Heart right ventricle (tissue), 16 donors: ENCODE measurements around the gene LPA. TPM values are rescaled to one million over a fixed set of nuclear protein-coding genes. Genes with fewer than 3 reads are reported as not detected.
"Not testable (repeated sequence)": the region's sequence is repeated elsewhere in the genome, so short reads cannot be mapped to it uniquely, and the experiment has no call there.

Experiments used
- ATAC-seq, 8 donors: fragments of 200-7000 bp; cut with Tn5 transposase; one replicate each; pipeline ENCODE4 v1.9.1; 2020; ENCODE audit warnings: mild to moderate bottlenecking in 8 of 8, moderate library complexity in 8 of 8, moderate number of reproducible peaks in 1 of 8
- DNase-seq, 2 donors: peaks; one replicate each; pipeline ENCODE4 v3.0.0-alpha.2; 2020
- H3K27ac ChIP-seq, 10 donors: fragments of 200-600 bp; sonication (generic) in 2 of 10; one replicate each; pipeline versions ENCODE4 v1.5.0 to v1.8.0; 2020 to 2022; ENCODE audit warnings: mild to moderate bottlenecking in 3 of 10
- H3K27me3 ChIP-seq, 7 donors: fragments of 200-600 bp; one replicate each; pipeline ENCODE4 v1.8.0; 2021 to 2022; ENCODE audit warnings: mild to moderate bottlenecking in 2 of 7
- H3K36me3 ChIP-seq, 9 donors: fragments of 200-600 bp; sonication (generic) in 1 of 9; one replicate each; pipeline versions ENCODE4 v1.5.0 to v1.8.0; 2020 to 2022; ENCODE audit warnings: mild to moderate bottlenecking in 2 of 9
- H3K4me1 ChIP-seq, 9 donors: fragments of 200-600 bp; sonication (generic) in 1 of 9; one replicate each; pipeline versions ENCODE4 v1.5.0 to v1.8.0; 2020 to 2022; ENCODE audit warnings: mild to moderate bottlenecking in 4 of 9
- H3K4me3 ChIP-seq, 10 donors: fragments of 200-600 bp; sonication (generic) in 2 of 10; one replicate each; pipeline versions ENCODE4 v1.5.0 to v1.8.0; 2020 to 2022; ENCODE audit warnings: mild to moderate bottlenecking in 7 of 10, moderate library complexity in 2 of 10
- H3K9me3 ChIP-seq, 11 donors: fragments of 200-600 bp in 10 of 11; sonication (generic) in 2 of 11; one replicate each; pipeline versions ENCODE4 v1.5.0 to v1.8.0; 2013 to 2022; ENCODE audit warnings: mild to moderate bottlenecking in 2 of 11, control low read depth in 1 of 11, moderate library complexity in 1 of 11
- CTCF ChIP-seq, 9 donors: fragments of 200-600 bp; sonication (generic) in 2 of 9; IDR thresholded peaks; one replicate each; pipeline versions ENCODE4 v1.5.0 to v1.8.0; 2021 to 2022; ENCODE audit warnings: antibody characterized with exemption in 9 of 9, mild to moderate bottlenecking in 5 of 9, moderate library complexity in 1 of 9
- WGBS, 2 donors: extraction: QIAGEN DNeasy Blood & Tissue Kit; methylation state at CpG; one replicate each; pipeline ENCODE4 v1.1.7; 2013; ENCODE audit warnings: inconsistent platforms in 1 of 2; 5-methylcytosine and 5-hydroxymethylcytosine counted together
- intact Hi-C, 10 donors: fragments of 100-400 bp; cut with DNase I; formaldehyde crosslinking; loops; one replicate each; pipeline versions ENCODE4 v1.11.1 to v1.14.2; 2022
- polyA plus RNA-seq, 2 donors: library from polyadenylated mRNA; stranded (reverse); fragments of 200-250 nt; gene quantifications; one replicate each; pipeline ENCODE4 v1.2.3, GENCODE V29; 2013
- total RNA-seq, 10 donors: library from RNA; stranded (reverse); fragmentation: NEBNext Ultra II Directional in 3 of 10; extraction: Animal tissue kit (Norgen Biotek cat#: 25700) in 3 of 10; gene quantifications; one replicate each; pipeline versions ENCODE4 v1.2.1 to v1.2.4, GENCODE V29; 2021 to 2023
- donor health status: Arrhythmogenic right ventricular cardiomyopathy.
- donor health status: ischemic (EF 13 %, LVEDD 7.1; RV severe dilation, severe dysfunction).
- donor health status: healthy with polysubstance abuse.
- donor health status: DM: no; HTN: yes; CAD: no.
- donor health status: DM: no; HTN: no; CAD: no.
- donor health status: ischemic (EF 25% LVEDD 6.9; RV normal size, moderate dysfunction).
- donor health status: ischemic (EF 25% LVEDD 5.7; RV mildly dilated, moderate dysfunction).
- donor health status: healthy.
- donor health status: DM: yes; HTN: yes; CAD: no.
- donor health status: Ischemic cardiomyopathy.
- donor health status: ischemic (EF 35%, LVEDD 5.7; RV mildly dilated, moderate dysfunction).
- donor health status: nonischemic (EF 11% LVEDD 7.7; RV severe dilation, severe dysfunction).
- donor health status: DM: yes; HTN: yes; CAD: no.
- donor health status: PGD.
- donor health status: ischemic (EF 29% LVEDD 5.4; RV normal size, mild dysfunction).
- donor health status: nonischemic (EF 23%, LVEDD 6.1; RV moderate dilation, normal function).

Gene LPA
- total and polyA plus RNA-seq, 12 donors, result not detected

- DNase-seq, result no peak
- H3K27ac ChIP-seq, result no peak overlapping the region
- intact Hi-C loops, result no loop called here
- H3K27me3 ChIP-seq, result peaks cover 0 to 4% (median 0%) of the 10 kb centered on the region in 7 donors
- no peaks in the 10 kb centered on the region for H3K4me1 ChIP-seq
- TF ChIP-seq CTCF (IDR thresholded peaks at IDR 0.05), result no peak
- H3K36me3 ChIP-seq, result no peaks in the 10 kb centered on the region
- H3K4me3 ChIP-seq, result no peak overlapping the region
- WGBS, 2 donors, result 88 to 92% methylated on average over 5 of the region's 5 CpGs
- no peaks in the 10 kb centered on the region for H3K9me3 ChIP-seq
- no peak for ATAC-seq
Measured at GRCh38 chr6:160692369-160692959, 28.4 kb upstream of the LPA start.

- ATAC-seq (no peak), DNase-seq (no peak)
- 62 to 63% methylated on average over 5 of the region's 5 CpGs for WGBS, 2 donors
- Histone ChIP-seq H3K9me3 (no peaks in the 10 kb centered on the region), H3K4me1 (no peaks in the 10 kb centered on the region), H3K36me3 (no peaks in the 10 kb centered on the region), H3K27me3 (no peaks in the 10 kb centered on the region), H3K27ac (no peak overlapping the region), H3K4me3 (no peak overlapping the region)
- TF ChIP-seq CTCF (IDR thresholded peaks at IDR 0.05), result no peak
- intact Hi-C loops, result no loop called here
Measured at GRCh38 chr6:160691617-160692016, 27.5 kb upstream of the LPA start.

- intact Hi-C loops, result no loop called here
- no peaks in the 10 kb centered on the region for H3K9me3 ChIP-seq
- H3K27ac ChIP-seq, result no peak overlapping the region
- no peaks in the 10 kb centered on the region for H3K4me1 ChIP-seq
- peaks cover 0 to 4% (median 0%) of the 10 kb centered on the region in 7 donors for H3K27me3 ChIP-seq
- no peak overlapping the region for H3K4me3 ChIP-seq
- DNase-seq (no peak), ATAC-seq (no peak)
- whole genome bisulfite sequencing, 2 donors, result 83 to 89% methylated on average over 9 of the region's 9 CpGs
- TF ChIP-seq CTCF (IDR thresholded peaks at IDR 0.05), result no peak
- no peaks in the 10 kb centered on the region for H3K36me3 ChIP-seq
Measured at GRCh38 chr6:160690458-160690857, 26.4 kb upstream of the LPA start.

- Histone ChIP-seq H3K36me3 (no peaks in the 10 kb centered on the region), H3K9me3 (no peaks in the 10 kb centered on the region), H3K27ac (no peak overlapping the region), H3K4me3 (no peak overlapping the region), H3K4me1 (no peaks in the 10 kb centered on the region), H3K27me3 (peaks cover 0 to 5% (median 0%) of the 10 kb centered on the region in 7 donors)
- TF ChIP-seq CTCF (IDR thresholded peaks at IDR 0.05), result no peak
- intact Hi-C loops, result no loop called here
- no peak for ATAC-seq
- no peak for DNase-seq
- WGBS, 2 donors, result 81 to 82% methylated on average over 5 of the region's 5 CpGs
Measured at GRCh38 chr6:160685762-160686450, 21.8 kb upstream of the LPA start.

- H3K36me3 ChIP-seq, ATAC-seq, H3K27me3 ChIP-seq, H3K4me3 ChIP-seq, H3K9me3 ChIP-seq, H3K4me1 ChIP-seq, H3K27ac ChIP-seq, intact Hi-C loops, DNase-seq: not testable (repeated sequence)
- 93 to 94% methylated on average over 23 to 26 of the region's 32 CpGs for WGBS, 2 donors
Measured at GRCh38 chr6:160685101-160685761, 21.2 kb upstream of the LPA start.
